ENCODE results near the gene C2CD4C. TPM values are rescaled to one million over a fixed set of nuclear protein-coding genes. Genes with fewer than 3 reads are reported as not detected.

The C2CD4C gene
- total RNA-seq, 1 experiment from 2014 or later: 9.8 TPM

DNA sequence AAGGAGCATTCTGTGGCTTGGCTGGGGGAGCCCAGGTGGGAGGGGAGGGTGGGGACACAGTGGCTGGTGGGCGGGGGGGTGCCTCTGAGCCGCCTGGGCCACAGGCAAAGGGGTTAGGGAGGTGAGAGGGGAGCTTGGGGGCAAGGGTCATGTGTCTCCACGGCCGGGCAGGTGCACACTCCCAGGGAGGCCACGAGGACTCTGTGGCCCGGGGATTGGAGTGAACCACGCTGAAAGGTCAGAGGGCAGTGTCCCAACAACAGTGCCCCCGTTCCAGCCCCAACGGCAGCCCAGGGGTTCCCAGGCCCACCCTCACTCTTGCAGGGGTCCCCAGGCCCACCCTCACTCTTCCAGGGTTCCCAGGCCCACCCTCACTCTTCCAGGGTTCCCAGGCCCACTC, 9.6 kb downstream of the C2CD4C start:
- Mint-ChIP-seq H3K36me3 (peaks cover 4% of the 10 kb centered on the region), H3K9me3 (peaks cover 6% of the 10 kb centered on the region), H3K4me3 (no peak overlapping the region), H3K4me1 (no peaks in the 10 kb centered on the region), H3K27ac (no peak overlapping the region), H3K27me3 (ENCODE audit: low read depth) (peaks cover 2% of the 10 kb centered on the region; the same call in 1 of the 2 replicates)
- POLR2A ChIA-PET: no interaction called here
- no peak for TF ChIP-seq PRRX2 (CRISPR knock-in tag; IDR thresholded peaks at IDR 0.05)
- no peak for TF ChIP-seq RORB (CRISPR knock-in tag; IDR thresholded peaks at IDR 0.05)
- no peak for TF ChIP-seq ELF4 (CRISPR knock-in tag; IDR thresholded peaks at IDR 0.05; ENCODE audit: low read depth)
- TF ChIP-seq, protein P1, sequence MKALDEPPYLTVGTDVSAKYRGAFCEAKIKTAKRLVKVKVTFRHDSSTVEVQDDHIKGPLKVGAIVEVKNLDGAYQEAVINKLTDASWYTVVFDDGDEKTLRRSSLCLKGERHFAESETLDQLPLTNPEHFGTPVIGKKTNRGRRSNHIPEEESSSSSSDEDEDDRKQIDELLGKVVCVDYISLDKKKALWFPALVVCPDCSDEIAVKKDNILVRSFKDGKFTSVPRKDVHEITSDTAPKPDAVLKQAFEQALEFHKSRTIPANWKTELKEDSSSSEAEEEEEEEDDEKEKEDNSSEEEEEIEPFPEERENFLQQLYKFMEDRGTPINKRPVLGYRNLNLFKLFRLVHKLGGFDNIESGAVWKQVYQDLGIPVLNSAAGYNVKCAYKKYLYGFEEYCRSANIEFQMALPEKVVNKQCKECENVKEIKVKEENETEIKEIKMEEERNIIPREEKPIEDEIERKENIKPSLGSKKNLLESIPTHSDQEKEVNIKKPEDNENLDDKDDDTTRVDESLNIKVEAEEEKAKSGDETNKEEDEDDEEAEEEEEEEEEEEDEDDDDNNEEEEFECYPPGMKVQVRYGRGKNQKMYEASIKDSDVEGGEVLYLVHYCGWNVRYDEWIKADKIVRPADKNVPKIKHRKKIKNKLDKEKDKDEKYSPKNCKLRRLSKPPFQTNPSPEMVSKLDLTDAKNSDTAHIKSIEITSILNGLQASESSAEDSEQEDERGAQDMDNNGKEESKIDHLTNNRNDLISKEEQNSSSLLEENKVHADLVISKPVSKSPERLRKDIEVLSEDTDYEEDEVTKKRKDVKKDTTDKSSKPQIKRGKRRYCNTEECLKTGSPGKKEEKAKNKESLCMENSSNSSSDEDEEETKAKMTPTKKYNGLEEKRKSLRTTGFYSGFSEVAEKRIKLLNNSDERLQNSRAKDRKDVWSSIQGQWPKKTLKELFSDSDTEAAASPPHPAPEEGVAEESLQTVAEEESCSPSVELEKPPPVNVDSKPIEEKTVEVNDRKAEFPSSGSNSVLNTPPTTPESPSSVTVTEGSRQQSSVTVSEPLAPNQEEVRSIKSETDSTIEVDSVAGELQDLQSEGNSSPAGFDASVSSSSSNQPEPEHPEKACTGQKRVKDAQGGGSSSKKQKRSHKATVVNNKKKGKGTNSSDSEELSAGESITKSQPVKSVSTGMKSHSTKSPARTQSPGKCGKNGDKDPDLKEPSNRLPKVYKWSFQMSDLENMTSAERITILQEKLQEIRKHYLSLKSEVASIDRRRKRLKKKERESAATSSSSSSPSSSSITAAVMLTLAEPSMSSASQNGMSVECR (CRISPR knock-in tag; IDR thresholded peaks at IDR 0.05; ENCODE audit: borderline replicate concordance): no peak
- TF ChIP-seq, protein P2, sequence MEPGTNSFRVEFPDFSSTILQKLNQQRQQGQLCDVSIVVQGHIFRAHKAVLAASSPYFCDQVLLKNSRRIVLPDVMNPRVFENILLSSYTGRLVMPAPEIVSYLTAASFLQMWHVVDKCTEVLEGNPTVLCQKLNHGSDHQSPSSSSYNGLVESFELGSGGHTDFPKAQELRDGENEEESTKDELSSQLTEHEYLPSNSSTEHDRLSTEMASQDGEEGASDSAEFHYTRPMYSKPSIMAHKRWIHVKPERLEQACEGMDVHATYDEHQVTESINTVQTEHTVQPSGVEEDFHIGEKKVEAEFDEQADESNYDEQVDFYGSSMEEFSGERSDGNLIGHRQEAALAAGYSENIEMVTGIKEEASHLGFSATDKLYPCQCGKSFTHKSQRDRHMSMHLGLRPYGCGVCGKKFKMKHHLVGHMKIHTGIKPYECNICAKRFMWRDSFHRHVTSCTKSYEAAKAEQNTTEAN (CRISPR knock-in tag; IDR thresholded peaks at IDR 0.05): no peak
- TF ChIP-seq EMX1 (CRISPR knock-in tag; IDR thresholded peaks at IDR 0.05): no peak
- TF ChIP-seq ZNF416 (CRISPR knock-in tag; IDR thresholded peaks at IDR 0.05): no peak
- no peak for TF ChIP-seq NR3C1 (CRISPR knock-in tag; conservative IDR thresholded peaks at IDR 0.05; ENCODE audit: low read depth)
- no peak for ATAC-seq
- DNase-seq (ENCODE audit: low spot score): no peak
- CTCF ChIA-PET: interaction anchor here (1.6 kb wide), 1 partner anchor 13 kb away, joined by 4 read pairs; no protein-coding TSS in a partner anchor

DNA sequence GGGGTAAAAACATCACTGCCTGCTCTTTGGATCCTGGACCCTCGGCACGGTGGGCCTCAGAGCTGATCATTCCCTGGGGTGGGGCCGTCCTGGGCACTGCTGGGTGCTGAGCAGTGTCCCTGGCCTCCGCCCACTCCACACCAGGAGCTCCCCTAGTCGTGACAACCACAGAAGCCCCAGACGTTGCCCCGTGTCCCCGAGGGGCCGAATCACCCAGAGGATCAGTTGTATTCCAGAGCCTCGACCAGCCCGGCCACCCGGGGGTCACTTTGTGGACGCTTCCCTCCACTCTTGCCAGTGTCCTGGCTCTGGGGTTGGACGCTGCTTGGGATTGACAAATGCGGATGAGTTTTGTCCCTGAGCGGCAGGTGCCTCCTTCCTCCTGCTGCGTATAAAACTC, 10.2 kb downstream of the C2CD4C start:
- peaks cover 4% of the 10 kb centered on the region for H3K36me3 Mint-ChIP-seq
- H3K27ac Mint-ChIP-seq: no peak overlapping the region; the same call in 1 of the 2 replicates
- ChIA-PET CTCF (interaction anchor here (1.1 to 1.6 kb wide), 2 partner anchors 14 to 112 kb away, joined by 3 to 4 read pairs; no protein-coding TSS in a partner anchor), POLR2A (no interaction called here)
- peaks cover 2% of the 10 kb centered on the region; the same call in 1 of the 2 replicates for H3K27me3 Mint-ChIP-seq (ENCODE audit: low read depth)
- TF ChIP-seq ELF4 (CRISPR knock-in tag; IDR thresholded peaks at IDR 0.05; ENCODE audit: low read depth) (no peak), TCF7 (CRISPR knock-in tag; IDR thresholded peaks at IDR 0.05; ENCODE audit: low read depth) (no peak), ZBTB21 (CRISPR knock-in tag; IDR thresholded peaks at IDR 0.05; ENCODE audit: borderline replicate concordance) (no peak), ZNF671 (CRISPR knock-in tag; IDR thresholded peaks at IDR 0.05) (no peak), JUN (CRISPR knock-in tag; IDR thresholded peaks at IDR 0.05) (no peak), NR1H2 (CRISPR knock-in tag; IDR thresholded peaks at IDR 0.05) (no peak), GTF2I (CRISPR knock-in tag; conservative IDR thresholded peaks at IDR 0.05) (no peak)
- TF ChIP-seq, protein P3, sequence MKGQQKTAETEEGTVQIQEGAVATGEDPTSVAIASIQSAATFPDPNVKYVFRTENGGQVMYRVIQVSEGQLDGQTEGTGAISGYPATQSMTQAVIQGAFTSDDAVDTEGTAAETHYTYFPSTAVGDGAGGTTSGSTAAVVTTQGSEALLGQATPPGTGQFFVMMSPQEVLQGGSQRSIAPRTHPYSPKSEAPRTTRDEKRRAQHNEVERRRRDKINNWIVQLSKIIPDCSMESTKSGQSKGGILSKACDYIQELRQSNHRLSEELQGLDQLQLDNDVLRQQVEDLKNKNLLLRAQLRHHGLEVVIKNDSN (CRISPR knock-in tag; IDR thresholded peaks at IDR 0.05): no peak
- TF ChIP-seq, protein P4, sequence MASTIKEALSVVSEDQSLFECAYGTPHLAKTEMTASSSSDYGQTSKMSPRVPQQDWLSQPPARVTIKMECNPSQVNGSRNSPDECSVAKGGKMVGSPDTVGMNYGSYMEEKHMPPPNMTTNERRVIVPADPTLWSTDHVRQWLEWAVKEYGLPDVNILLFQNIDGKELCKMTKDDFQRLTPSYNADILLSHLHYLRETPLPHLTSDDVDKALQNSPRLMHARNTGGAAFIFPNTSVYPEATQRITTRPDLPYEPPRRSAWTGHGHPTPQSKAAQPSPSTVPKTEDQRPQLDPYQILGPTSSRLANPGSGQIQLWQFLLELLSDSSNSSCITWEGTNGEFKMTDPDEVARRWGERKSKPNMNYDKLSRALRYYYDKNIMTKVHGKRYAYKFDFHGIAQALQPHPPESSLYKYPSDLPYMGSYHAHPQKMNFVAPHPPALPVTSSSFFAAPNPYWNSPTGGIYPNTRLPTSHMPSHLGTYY (CRISPR knock-in tag; IDR thresholded peaks at IDR 0.05): no peak
- TF ChIP-seq, protein P1 (CRISPR knock-in tag; IDR thresholded peaks at IDR 0.05; ENCODE audit: borderline replicate concordance): no peak
- TF ChIP-seq, protein P5, sequence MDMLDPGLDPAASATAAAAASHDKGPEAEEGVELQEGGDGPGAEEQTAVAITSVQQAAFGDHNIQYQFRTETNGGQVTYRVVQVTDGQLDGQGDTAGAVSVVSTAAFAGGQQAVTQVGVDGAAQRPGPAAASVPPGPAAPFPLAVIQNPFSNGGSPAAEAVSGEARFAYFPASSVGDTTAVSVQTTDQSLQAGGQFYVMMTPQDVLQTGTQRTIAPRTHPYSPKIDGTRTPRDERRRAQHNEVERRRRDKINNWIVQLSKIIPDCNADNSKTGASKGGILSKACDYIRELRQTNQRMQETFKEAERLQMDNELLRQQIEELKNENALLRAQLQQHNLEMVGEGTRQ (CRISPR knock-in tag; IDR thresholded peaks at IDR 0.05): no peak
- no peak overlapping the region for H3K4me3 Mint-ChIP-seq
- H3K9me3 Mint-ChIP-seq: peaks cover 6% of the 10 kb centered on the region
- DNase-seq (ENCODE audit: low spot score): no peak
- H3K4me1 Mint-ChIP-seq: no peaks in the 10 kb centered on the region
- no peak for ATAC-seq

All from WTC11 (cell line).